ENCODE measurements around the gene ZNF688.

GRCh38 chr16:30605158-30605557, 33.6 kb upstream of the ZNF688 start:
- TF ChIP-seq POLR2AphosphoS5 (IDR thresholded peaks at IDR 0.05; ENCODE audit: low read depth) (no peak), REST (IDR thresholded peaks at IDR 0.05; ENCODE audit: unreplicated experiment) (no peak), EZH2 (IDR thresholded peaks at IDR 0.05; ENCODE audit: low read depth, unreplicated experiment) (no peak), CREB1 (CRISPR knock-in tag; IDR thresholded peaks at IDR 0.05; ENCODE audit: low read depth) (no peak), JUNB (IDR thresholded peaks at IDR 0.05; ENCODE audit: unreplicated experiment) (no peak)
- TF ChIP-seq, protein P1, sequence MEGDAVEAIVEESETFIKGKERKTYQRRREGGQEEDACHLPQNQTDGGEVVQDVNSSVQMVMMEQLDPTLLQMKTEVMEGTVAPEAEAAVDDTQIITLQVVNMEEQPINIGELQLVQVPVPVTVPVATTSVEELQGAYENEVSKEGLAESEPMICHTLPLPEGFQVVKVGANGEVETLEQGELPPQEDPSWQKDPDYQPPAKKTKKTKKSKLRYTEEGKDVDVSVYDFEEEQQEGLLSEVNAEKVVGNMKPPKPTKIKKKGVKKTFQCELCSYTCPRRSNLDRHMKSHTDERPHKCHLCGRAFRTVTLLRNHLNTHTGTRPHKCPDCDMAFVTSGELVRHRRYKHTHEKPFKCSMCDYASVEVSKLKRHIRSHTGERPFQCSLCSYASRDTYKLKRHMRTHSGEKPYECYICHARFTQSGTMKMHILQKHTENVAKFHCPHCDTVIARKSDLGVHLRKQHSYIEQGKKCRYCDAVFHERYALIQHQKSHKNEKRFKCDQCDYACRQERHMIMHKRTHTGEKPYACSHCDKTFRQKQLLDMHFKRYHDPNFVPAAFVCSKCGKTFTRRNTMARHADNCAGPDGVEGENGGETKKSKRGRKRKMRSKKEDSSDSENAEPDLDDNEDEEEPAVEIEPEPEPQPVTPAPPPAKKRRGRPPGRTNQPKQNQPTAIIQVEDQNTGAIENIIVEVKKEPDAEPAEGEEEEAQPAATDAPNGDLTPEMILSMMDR (conservative IDR thresholded peaks at IDR 0.05; ENCODE audit: low read depth in 2 of 2), result no peak

Data from GM23338 (cell line).